Measurements from ENCODE around the gene INTS7.

INTS7 gene

GRCh38 chr1:211892577-211892976, 142.8 kb downstream of the INTS7 start:
- no peak for DNase-seq (ENCODE audit: low spot score)
- in situ Hi-C loops (cut with MboI; ENCODE audit: low sequenced_read_pairs, unreplicated experiment), result no loop called here
- TF ChIP-seq, protein P1, sequence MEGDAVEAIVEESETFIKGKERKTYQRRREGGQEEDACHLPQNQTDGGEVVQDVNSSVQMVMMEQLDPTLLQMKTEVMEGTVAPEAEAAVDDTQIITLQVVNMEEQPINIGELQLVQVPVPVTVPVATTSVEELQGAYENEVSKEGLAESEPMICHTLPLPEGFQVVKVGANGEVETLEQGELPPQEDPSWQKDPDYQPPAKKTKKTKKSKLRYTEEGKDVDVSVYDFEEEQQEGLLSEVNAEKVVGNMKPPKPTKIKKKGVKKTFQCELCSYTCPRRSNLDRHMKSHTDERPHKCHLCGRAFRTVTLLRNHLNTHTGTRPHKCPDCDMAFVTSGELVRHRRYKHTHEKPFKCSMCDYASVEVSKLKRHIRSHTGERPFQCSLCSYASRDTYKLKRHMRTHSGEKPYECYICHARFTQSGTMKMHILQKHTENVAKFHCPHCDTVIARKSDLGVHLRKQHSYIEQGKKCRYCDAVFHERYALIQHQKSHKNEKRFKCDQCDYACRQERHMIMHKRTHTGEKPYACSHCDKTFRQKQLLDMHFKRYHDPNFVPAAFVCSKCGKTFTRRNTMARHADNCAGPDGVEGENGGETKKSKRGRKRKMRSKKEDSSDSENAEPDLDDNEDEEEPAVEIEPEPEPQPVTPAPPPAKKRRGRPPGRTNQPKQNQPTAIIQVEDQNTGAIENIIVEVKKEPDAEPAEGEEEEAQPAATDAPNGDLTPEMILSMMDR (IDR thresholded peaks at IDR 0.05; ENCODE audit: borderline replicate concordance, control extremely low read depth, extremely low read depth, insufficient read depth, missing control alignments), result no peak

- in situ Hi-C loops (cut with MboI; ENCODE audit: low sequenced_read_pairs, unreplicated experiment), result no loop called here
- DNase-seq (ENCODE audit: low spot score), result no peak
- TF ChIP-seq, protein P1 (IDR thresholded peaks at IDR 0.05; ENCODE audit: borderline replicate concordance, control extremely low read depth, extremely low read depth, insufficient read depth, missing control alignments), result no peak
Observed at GRCh38 chr1:211891708-211892107, 143.6 kb downstream of the INTS7 start.

Data from GM13976 (cell line).